ENCODE measurements around the gene MRPL2.

DNA sequence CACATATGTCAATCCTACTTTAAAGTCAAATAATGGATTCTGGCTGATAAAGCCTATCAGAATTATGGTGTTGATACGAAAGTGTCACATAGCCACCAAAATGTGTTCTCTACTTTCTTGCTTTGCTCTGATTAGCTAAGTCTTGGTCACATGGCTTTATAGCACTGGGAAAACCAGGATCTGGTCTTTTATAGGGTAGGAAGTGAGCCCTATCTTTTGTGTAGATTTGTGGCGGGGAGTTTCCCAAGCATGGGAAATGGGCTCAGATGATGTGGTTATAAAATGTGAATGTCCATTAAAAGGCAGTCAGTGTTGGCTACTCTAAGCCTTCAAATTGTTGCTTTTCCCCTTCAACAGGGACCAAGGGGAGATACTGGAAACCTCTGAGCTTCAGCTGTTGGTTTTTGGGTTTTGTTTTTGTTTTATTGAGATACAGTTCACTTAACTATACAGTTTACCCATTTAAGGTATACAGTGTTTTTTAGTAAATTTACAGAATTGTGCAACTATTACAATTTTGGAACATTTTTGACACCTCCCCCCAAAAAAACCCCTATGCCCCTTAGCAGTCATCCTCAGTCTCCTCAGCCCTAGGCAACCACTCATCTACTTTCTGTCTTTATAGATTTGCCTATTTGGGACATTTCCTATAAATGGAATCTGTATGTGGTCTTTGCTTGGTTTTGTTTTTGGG is 25.6 kb downstream of the MRPL2 start:
- TF ChIP-seq, protein P1, sequence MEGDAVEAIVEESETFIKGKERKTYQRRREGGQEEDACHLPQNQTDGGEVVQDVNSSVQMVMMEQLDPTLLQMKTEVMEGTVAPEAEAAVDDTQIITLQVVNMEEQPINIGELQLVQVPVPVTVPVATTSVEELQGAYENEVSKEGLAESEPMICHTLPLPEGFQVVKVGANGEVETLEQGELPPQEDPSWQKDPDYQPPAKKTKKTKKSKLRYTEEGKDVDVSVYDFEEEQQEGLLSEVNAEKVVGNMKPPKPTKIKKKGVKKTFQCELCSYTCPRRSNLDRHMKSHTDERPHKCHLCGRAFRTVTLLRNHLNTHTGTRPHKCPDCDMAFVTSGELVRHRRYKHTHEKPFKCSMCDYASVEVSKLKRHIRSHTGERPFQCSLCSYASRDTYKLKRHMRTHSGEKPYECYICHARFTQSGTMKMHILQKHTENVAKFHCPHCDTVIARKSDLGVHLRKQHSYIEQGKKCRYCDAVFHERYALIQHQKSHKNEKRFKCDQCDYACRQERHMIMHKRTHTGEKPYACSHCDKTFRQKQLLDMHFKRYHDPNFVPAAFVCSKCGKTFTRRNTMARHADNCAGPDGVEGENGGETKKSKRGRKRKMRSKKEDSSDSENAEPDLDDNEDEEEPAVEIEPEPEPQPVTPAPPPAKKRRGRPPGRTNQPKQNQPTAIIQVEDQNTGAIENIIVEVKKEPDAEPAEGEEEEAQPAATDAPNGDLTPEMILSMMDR (IDR thresholded peaks at IDR 0.05; ENCODE audit: borderline replicate concordance, extremely low read depth, low read length, poor library complexity, severe bottlenecking), result no peak
- TF ChIP-seq EZH2 (IDR thresholded peaks at IDR 0.05; ENCODE audit: borderline replicate concordance, low read depth, low read length, severe bottlenecking), result no peak
